ENCODE results near the gene GMEB2. TPM values are rescaled to one million over a fixed set of nuclear protein-coding genes. Genes with fewer than 3 reads are reported as not detected.

The GMEB2 gene
- total RNA-seq, 1 donor = 9.4 TPM

DNA sequence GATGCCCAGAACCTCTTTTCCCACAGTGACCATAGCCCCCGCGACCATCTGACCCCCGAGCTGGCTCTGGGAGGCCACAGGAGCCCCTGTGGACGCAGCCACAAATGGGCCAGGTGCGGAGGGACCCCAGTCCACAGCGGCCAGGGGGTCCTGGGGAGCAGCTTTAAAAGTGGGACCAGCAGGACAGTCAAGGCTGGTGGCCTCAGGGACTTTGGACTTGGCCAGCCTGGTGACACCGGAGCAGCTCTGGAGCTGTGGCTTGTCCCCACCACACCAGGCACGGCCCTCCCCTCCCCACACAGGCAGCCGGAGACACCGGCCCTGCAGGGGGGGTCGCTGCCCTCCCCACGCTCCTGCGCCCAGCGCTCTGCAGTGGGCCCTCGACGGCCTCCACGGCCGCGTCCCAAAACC, 69.4 kb downstream of the GMEB2 start:
- no peak for DNase-seq (ENCODE audit: insufficient read length, low spot score, missing footprints)
- no peaks in the 10 kb centered on the region for H3K27me3 ChIP-seq (ENCODE audit: insufficient read depth, low read length)
- no peaks in the 10 kb centered on the region for H4K20me1 ChIP-seq (ENCODE audit: insufficient read depth, low read length)
- no peak overlapping the region for H3K4me2 ChIP-seq (ENCODE audit: insufficient read depth, low read length)
- H3K79me2 ChIP-seq (ENCODE audit: insufficient read depth, low read length) = no peaks in the 10 kb centered on the region
- H3K4me1 ChIP-seq (ENCODE audit: insufficient read depth, low read length) = no peaks in the 10 kb centered on the region
- H3K9me3 ChIP-seq (ENCODE audit: low read depth, low read length) = no peaks in the 10 kb centered on the region
- no peak overlapping the region for H3K27ac ChIP-seq (ENCODE audit: low read depth, low read length)
- H2AFZ ChIP-seq (ENCODE audit: low read length) = no peak overlapping the region
- H3K4me3 ChIP-seq (ENCODE audit: insufficient read depth, low read length) = no peak overlapping the region
- H3K36me3 ChIP-seq (ENCODE audit: insufficient read depth, low read length) = no peaks in the 10 kb centered on the region
- TF ChIP-seq, protein P1, sequence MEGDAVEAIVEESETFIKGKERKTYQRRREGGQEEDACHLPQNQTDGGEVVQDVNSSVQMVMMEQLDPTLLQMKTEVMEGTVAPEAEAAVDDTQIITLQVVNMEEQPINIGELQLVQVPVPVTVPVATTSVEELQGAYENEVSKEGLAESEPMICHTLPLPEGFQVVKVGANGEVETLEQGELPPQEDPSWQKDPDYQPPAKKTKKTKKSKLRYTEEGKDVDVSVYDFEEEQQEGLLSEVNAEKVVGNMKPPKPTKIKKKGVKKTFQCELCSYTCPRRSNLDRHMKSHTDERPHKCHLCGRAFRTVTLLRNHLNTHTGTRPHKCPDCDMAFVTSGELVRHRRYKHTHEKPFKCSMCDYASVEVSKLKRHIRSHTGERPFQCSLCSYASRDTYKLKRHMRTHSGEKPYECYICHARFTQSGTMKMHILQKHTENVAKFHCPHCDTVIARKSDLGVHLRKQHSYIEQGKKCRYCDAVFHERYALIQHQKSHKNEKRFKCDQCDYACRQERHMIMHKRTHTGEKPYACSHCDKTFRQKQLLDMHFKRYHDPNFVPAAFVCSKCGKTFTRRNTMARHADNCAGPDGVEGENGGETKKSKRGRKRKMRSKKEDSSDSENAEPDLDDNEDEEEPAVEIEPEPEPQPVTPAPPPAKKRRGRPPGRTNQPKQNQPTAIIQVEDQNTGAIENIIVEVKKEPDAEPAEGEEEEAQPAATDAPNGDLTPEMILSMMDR (IDR thresholded peaks at IDR 0.05; ENCODE audit: extremely low read depth, low read depth, low read length) = no peak

DNA sequence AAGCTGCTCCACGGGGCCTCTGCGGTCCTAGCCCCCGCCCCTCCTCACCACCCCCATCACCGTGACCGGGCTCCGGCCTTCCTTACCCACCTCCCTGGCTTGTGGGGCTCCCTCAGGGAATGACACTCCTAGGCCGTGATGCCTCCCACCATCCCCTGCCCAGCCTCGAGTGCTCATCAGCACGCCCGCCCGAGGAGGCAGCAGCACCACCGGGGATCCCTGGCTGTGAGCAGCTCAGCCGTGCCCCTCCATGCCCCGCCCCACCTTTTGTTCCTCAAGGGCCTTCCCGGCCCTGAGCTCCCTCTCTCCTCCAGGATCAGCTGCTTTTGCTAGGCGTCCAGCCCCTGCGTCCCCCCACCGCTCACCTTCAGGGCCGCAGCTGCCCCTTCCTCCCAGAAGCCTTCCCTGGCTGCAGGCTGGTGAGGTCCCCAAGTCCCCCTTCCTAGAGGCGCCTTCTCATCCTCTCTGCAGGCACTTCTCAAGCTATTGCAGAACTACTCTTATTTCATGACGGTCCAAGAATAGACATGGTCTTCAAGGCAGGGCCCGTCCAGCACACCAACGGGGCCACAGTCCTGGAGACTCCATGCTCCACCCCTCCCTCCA, 69.9 kb downstream of the GMEB2 start:
- Histone ChIP-seq H3K79me2 (ENCODE audit: insufficient read depth, low read length) (no peaks in the 10 kb centered on the region), H3K4me1 (ENCODE audit: insufficient read depth, low read length) (no peaks in the 10 kb centered on the region), H3K4me2 (ENCODE audit: insufficient read depth, low read length) (no peak overlapping the region), H2AFZ (ENCODE audit: low read length) (no peak overlapping the region), H3K27ac (ENCODE audit: low read depth, low read length) (no peak overlapping the region), H4K20me1 (ENCODE audit: insufficient read depth, low read length) (no peaks in the 10 kb centered on the region), H3K4me3 (ENCODE audit: insufficient read depth, low read length) (no peak overlapping the region), H3K27me3 (ENCODE audit: insufficient read depth, low read length) (no peaks in the 10 kb centered on the region), H3K36me3 (ENCODE audit: insufficient read depth, low read length) (no peaks in the 10 kb centered on the region), H3K9me3 (ENCODE audit: low read depth, low read length) (no peaks in the 10 kb centered on the region)
- TF ChIP-seq, protein P1 (IDR thresholded peaks at IDR 0.05; ENCODE audit: extremely low read depth, low read depth, low read length) = no peak
- DNase-seq (ENCODE audit: insufficient read length, low spot score, missing footprints) = no peak

DNA sequence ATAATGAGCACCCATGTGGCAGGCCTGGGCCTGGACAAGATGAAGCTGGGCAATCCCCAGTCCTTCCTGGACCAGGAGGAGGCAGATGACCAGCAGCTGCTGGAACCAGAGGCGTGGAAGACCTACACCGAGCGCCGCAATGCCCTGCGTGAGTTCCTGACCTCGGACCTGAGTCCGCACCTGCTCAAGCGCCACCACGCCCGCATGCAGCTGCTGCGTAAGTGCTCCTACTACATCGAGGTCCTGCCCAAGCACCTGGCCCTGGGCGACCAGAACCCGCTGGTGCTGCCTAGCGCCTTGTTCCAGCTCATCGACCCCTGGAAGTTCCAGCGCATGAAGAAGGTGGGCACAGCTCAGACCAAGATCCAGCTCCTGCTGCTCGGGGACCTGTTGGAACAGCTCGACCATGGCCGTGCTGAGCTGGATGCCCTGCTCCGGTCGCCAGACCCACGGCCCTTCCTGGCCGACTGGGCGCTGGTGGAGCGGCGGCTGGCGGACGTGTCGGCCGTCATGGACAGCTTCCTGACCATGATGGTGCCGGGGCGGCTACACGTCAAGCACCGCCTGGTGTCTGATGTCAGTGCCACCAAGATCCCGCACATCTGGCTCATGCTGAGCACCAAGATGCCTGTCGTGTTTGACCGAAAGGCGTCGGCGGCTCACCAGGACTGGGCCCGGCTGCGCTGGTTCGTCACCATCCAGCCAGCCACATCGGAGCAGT, 71.1 kb downstream of the GMEB2 start:
- H3K4me2 ChIP-seq (ENCODE audit: insufficient read depth, low read length) = no peak overlapping the region
- H3K27me3 ChIP-seq (ENCODE audit: insufficient read depth, low read length) = no peaks in the 10 kb centered on the region
- TF ChIP-seq, protein P1 (IDR thresholded peaks at IDR 0.05; ENCODE audit: extremely low read depth, low read depth, low read length) = no peak
- DNase-seq (ENCODE audit: insufficient read length, low spot score, missing footprints) = no peak
- no peak overlapping the region for H2AFZ ChIP-seq (ENCODE audit: low read length)
- H3K4me3 ChIP-seq (ENCODE audit: insufficient read depth, low read length) = no peak overlapping the region
- H3K27ac ChIP-seq (ENCODE audit: low read depth, low read length) = no peak overlapping the region
- H3K4me1 ChIP-seq (ENCODE audit: insufficient read depth, low read length) = no peaks in the 10 kb centered on the region
- no peaks in the 10 kb centered on the region for H3K36me3 ChIP-seq (ENCODE audit: insufficient read depth, low read length)
- H3K79me2 ChIP-seq (ENCODE audit: insufficient read depth, low read length) = no peaks in the 10 kb centered on the region
- no peaks in the 10 kb centered on the region for H3K9me3 ChIP-seq (ENCODE audit: low read depth, low read length)
- no peaks in the 10 kb centered on the region for H4K20me1 ChIP-seq (ENCODE audit: insufficient read depth, low read length)
